HepG2 (cell line): Measurements from ENCODE around the gene COBLL1.
"Not testable (repeated sequence)": the region's sequence is repeated elsewhere in the genome, so short reads cannot be mapped to it uniquely, and the experiment has no call there.

Experiments
- POLR2AphosphoS5 ChIP-seq: IDR thresholded peaks from 2 replicates; pipeline ENCODE4 v1.6.1; 2012; ENCODE audit warnings: low read depth, low read length
- ZNF124 ChIP-seq: sonication (generic); formaldehyde crosslinking; IDR thresholded peaks from 2 replicates; pipeline ENCODE4 v1.4.0; 2020; ENCODE audit warnings: missing genetic modification reagents

GRCh38 chr2:164710252-164710836 lies 131.3 kb downstream of the COBLL1 start:
- TF ChIP-seq POLR2AphosphoS5; ZNF124 (CRISPR knock-in tag): not testable (repeated sequence)
